Measurements from ENCODE around the gene AUH. TPM values are rescaled to one million over a fixed set of nuclear protein-coding genes. Genes with fewer than 3 reads are reported as not detected.

Gene AUH
- polyA plus RNA-seq, 1 donor from 2014 or later = 42.6 TPM

DNA sequence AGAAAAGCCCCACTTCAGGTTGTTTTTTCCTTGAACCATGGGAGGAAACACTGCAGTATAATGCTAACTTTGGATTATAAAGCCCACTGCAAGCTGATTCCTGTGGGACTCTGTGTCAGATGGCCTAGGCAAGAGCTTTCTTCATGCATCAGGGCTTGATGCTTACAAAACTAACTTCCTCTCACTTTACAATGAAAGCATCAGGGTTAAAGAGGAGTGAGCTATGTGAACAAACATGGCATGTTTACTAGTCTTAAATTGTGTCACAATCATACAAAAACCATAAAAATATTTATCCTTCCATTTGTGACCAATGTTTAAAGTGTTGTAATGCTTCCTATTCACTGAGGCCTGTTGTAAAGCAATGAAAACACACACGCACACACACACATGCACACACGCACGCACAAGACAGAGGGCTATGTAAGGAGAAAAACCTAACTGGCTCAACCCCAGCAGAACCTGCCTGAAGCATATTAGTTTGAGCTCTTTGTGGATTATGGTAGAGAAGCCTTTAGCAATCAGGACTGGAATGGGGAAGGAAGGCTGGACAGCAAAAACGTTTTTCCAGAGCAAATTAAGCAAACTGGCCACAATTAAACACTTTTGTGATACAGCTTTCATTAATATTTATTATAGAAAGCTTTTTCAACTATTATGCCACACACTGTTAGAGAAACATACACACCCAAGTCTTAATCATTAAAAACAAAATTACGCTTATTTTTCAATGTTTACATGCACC lies 122.2 kb downstream of the AUH start:
- H3K4me2 ChIP-seq (ENCODE audit: low read length) = no peak overlapping the region
- H3K79me2 ChIP-seq (replicated peaks; ENCODE audit: insufficient read depth, low read length) = no peaks in the 10 kb centered on the region
- no peak overlapping the region for H3K4me3 ChIP-seq (ENCODE audit: low read length)
- no peak for TF ChIP-seq EP300 (conservative IDR thresholded peaks at IDR 0.05; ENCODE audit: poor library complexity, severe bottlenecking)
- TF ChIP-seq, protein P1, sequence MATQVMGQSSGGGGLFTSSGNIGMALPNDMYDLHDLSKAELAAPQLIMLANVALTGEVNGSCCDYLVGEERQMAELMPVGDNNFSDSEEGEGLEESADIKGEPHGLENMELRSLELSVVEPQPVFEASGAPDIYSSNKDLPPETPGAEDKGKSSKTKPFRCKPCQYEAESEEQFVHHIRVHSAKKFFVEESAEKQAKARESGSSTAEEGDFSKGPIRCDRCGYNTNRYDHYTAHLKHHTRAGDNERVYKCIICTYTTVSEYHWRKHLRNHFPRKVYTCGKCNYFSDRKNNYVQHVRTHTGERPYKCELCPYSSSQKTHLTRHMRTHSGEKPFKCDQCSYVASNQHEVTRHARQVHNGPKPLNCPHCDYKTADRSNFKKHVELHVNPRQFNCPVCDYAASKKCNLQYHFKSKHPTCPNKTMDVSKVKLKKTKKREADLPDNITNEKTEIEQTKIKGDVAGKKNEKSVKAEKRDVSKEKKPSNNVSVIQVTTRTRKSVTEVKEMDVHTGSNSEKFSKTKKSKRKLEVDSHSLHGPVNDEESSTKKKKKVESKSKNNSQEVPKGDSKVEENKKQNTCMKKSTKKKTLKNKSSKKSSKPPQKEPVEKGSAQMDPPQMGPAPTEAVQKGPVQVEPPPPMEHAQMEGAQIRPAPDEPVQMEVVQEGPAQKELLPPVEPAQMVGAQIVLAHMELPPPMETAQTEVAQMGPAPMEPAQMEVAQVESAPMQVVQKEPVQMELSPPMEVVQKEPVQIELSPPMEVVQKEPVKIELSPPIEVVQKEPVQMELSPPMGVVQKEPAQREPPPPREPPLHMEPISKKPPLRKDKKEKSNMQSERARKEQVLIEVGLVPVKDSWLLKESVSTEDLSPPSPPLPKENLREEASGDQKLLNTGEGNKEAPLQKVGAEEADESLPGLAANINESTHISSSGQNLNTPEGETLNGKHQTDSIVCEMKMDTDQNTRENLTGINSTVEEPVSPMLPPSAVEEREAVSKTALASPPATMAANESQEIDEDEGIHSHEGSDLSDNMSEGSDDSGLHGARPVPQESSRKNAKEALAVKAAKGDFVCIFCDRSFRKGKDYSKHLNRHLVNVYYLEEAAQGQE (IDR thresholded peaks at IDR 0.05; ENCODE audit: borderline replicate concordance) = no peak
- TF ChIP-seq EZH2 (IDR thresholded peaks at IDR 0.05; ENCODE audit: borderline replicate concordance, insufficient read depth, low read length, poor library complexity, severe bottlenecking) = no peak
- no peaks in the 10 kb centered on the region for H3K27me3 ChIP-seq (ENCODE audit: insufficient read depth, low read depth, low read length)
- no peak overlapping the region for H3K9ac ChIP-seq (ENCODE audit: low read length)
- no peaks in the 10 kb centered on the region for H4K20me1 ChIP-seq (ENCODE audit: insufficient read depth)
- no peaks in the 10 kb centered on the region for H3K9me2 ChIP-seq (ENCODE audit: insufficient read depth, low read length)
- H3F3A ChIP-seq (ENCODE audit: insufficient read depth, low read length, poor library complexity, severe bottlenecking) = no peaks in the 10 kb centered on the region
- no peaks in the 10 kb centered on the region for H3K36me3 ChIP-seq (ENCODE audit: insufficient read depth, low read length)
- no peak overlapping the region for H2AFZ ChIP-seq (ENCODE audit: low read depth, low read length)
- no peak overlapping the region for H3K27ac ChIP-seq (ENCODE audit: low read length)
- H3K9me3 ChIP-seq (ENCODE audit: low read length) = no peaks in the 10 kb centered on the region

DNA sequence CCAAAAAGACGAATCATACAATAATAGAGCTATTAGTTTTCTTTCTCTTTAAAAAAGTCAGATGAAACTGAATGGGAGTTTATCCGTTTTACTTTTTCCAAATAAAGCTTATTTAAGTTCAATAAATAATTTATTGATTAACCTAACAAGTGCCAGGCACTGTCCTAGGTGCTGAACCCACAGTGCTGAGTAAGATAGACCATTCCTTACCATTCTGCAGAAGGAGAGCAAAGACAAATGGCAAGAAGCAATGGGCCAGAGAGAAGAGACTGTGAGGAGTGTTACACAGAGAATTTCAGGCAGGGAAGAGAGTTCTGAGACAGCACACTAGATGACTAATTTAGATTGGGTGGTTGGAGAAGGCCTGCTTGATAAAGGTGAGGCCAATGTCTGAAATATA lies 127.2 kb downstream of the AUH start:
- H3K9ac ChIP-seq (ENCODE audit: low read length) = no peak overlapping the region
- no peaks in the 10 kb centered on the region for H3K27me3 ChIP-seq (ENCODE audit: insufficient read depth, low read depth, low read length)
- no peaks in the 10 kb centered on the region for H3K36me3 ChIP-seq (ENCODE audit: insufficient read depth, low read length)
- no peak overlapping the region for H3K4me3 ChIP-seq (ENCODE audit: low read length)
- H3K27ac ChIP-seq (ENCODE audit: low read length) = no peak overlapping the region
- no peaks in the 10 kb centered on the region for H3K9me2 ChIP-seq (ENCODE audit: insufficient read depth, low read length)
- TF ChIP-seq EP300 (conservative IDR thresholded peaks at IDR 0.05; ENCODE audit: poor library complexity, severe bottlenecking) (no peak), SMC3 (conservative IDR thresholded peaks at IDR 0.05; ENCODE audit: poor library complexity) (no peak), RAD21 (conservative IDR thresholded peaks at IDR 0.05) (no peak), EZH2 (IDR thresholded peaks at IDR 0.05; ENCODE audit: borderline replicate concordance, insufficient read depth, low read length, poor library complexity, severe bottlenecking) (no peak), TAF1 (IDR thresholded peaks at IDR 0.05; ENCODE audit: low read depth) (no peak), POLR2AphosphoS5 (IDR thresholded peaks at IDR 0.05) (no peak), MXI1 (conservative IDR thresholded peaks at IDR 0.05; ENCODE audit: poor library complexity, severe bottlenecking) (no peak)
- TF ChIP-seq, protein P2, sequence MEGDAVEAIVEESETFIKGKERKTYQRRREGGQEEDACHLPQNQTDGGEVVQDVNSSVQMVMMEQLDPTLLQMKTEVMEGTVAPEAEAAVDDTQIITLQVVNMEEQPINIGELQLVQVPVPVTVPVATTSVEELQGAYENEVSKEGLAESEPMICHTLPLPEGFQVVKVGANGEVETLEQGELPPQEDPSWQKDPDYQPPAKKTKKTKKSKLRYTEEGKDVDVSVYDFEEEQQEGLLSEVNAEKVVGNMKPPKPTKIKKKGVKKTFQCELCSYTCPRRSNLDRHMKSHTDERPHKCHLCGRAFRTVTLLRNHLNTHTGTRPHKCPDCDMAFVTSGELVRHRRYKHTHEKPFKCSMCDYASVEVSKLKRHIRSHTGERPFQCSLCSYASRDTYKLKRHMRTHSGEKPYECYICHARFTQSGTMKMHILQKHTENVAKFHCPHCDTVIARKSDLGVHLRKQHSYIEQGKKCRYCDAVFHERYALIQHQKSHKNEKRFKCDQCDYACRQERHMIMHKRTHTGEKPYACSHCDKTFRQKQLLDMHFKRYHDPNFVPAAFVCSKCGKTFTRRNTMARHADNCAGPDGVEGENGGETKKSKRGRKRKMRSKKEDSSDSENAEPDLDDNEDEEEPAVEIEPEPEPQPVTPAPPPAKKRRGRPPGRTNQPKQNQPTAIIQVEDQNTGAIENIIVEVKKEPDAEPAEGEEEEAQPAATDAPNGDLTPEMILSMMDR (IDR thresholded peaks at IDR 0.05; ENCODE audit: poor library complexity, severe bottlenecking) = no peak
- TF ChIP-seq, protein P1 (IDR thresholded peaks at IDR 0.05; ENCODE audit: borderline replicate concordance) = no peak
- no peaks in the 10 kb centered on the region for H3K79me2 ChIP-seq (replicated peaks; ENCODE audit: insufficient read depth, low read length)
- no peak overlapping the region for H2AFZ ChIP-seq (ENCODE audit: low read depth, low read length)
- H3F3A ChIP-seq (ENCODE audit: insufficient read depth, low read length, poor library complexity, severe bottlenecking) = no peaks in the 10 kb centered on the region
- no peaks in the 10 kb centered on the region for H3K9me3 ChIP-seq (ENCODE audit: low read length)
- H3K4me2 ChIP-seq (ENCODE audit: low read length) = no peak overlapping the region
- no peaks in the 10 kb centered on the region for H4K20me1 ChIP-seq (ENCODE audit: insufficient read depth)
